VCaP (cell line): ENCODE results near the gene DCAF11.
A peak's percentile ranks its signal among the peaks of the same experiment; 100 is the strongest.

Experiments used
- H3K27ac ChIP-seq: fragments of 450-650 bp; 2 replicates; pipeline ENCODE4 v1.5.1; 2017
- CTCF ChIP-seq: fragments of 450-650 bp; conservative IDR thresholded peaks from 2 replicates; pipeline ENCODE4 v1.5.1; 2017; ENCODE audit warnings: mild to moderate bottlenecking, moderate library complexity

DCAF11 gene

DNA sequence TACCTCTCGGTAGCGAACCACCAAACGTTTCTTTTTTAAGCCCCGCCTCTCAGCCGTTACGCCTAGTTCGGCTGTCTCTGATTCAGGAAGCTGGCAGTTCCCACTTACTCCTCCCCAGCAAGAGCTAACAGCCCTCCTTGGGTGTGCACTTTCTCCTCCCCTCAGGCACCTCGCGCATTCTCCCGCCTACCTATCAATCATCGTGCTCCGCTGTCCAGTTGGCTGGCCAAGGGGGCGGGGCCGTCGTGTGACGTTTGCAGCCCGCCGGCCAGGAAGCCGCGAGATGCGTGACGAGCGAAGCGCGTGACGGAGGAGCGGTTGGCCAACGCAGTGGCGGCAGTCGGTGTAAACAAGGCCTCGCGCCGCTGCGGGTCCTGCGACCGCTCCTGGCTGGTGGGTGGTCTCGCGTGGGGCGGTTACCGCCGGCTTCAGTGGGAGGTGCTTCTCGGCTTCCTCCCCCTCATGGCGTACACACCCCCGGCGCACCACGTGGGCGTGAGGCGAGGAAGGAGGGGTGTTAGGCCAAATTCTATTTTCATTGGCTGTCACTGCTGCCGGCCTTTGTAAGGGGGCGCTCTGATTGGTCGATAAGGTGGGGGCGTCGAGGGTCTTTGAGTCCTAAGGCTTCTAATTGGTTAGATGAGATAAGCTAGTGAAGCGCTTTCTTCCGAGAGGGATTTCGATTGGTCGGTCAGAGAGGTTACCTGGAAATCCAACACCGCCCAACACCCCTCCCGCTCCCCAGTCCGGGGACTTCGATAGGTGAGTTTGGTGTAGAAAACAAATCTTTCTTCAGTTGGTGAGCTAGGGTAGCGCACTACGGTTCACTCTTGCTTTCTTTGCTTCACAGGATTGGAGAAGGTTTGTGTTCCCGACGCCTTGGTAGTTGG is at the start of gene DCAF11, which contains the start of gene NRL:
Gene DCAF11, plus strand, starts transcription at position 246 of the 890 bp plus-strand sequence. CDS start 818 bp downstream, outside the sequence.
Gene NRL, minus strand, starts transcription at position 418 of the 890 bp plus-strand sequence. CDS start 32,101 bp downstream, outside the sequence.
- H3K27ac ChIP-seq: peak within 1 kb of the TSS; percentile 95
- TF ChIP-seq CTCF: no peak

DNA sequence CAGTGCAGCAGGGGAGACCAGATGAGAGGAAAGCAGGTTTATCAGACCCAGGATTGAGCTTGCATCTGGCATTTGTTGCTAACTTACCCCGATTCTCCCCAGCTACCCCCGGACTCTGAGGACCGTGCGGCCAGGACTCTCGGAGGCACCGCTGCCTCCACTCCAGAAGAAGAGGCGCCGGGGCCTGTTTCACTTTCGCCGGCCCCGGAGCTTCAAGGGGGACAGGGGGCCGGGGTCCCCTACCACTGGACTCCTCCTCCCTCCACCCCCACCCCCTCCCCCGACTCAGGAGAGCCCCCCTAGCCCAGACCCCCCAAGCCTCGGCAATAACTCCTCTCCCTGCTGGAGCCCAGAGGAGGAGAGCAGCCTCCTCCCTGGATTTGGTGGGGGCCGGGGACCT is 49.7 kb upstream of the DCAF11 start:
- no peak for TF ChIP-seq CTCF
- H3K27ac ChIP-seq: no peak overlapping the region

GRCh38 chr14:24065408-24065807 is 49.2 kb upstream of the DCAF11 start:
- TF ChIP-seq CTCF: no peak
- H3K27ac ChIP-seq: no peak overlapping the region

DNA sequence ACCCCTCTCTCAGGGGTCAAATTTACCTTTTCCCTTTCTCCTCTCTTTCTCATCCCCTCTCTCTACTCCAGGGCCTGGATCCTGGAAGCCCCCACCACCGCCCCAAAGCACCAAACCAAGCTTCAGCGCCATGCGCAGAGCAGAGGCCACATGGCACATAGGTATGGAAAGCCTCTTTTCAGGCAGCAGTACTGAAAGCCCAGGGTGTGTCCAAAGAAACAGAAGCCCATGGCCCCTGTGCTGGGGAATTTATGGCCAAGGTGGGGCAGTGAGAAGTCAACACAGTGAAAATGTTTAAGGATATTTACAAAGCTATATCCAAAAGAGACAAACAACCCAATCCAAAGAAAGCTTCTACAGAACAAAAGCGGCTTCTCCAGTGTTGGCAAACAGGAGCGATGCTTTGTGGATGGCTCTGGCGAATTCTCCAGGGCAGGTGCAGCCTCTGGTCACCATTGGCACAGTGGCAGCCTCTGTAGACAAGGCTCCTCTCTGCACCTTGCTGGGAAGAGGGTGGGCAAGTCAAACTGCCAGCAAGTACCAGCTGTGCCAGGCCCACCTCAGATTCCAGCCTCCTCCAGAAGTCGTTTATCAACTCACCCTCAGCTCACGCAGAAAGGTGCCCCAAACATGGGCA is 48.0 kb upstream of the DCAF11 start:
- TF ChIP-seq CTCF: no peak
- no peak overlapping the region for H3K27ac ChIP-seq

DNA sequence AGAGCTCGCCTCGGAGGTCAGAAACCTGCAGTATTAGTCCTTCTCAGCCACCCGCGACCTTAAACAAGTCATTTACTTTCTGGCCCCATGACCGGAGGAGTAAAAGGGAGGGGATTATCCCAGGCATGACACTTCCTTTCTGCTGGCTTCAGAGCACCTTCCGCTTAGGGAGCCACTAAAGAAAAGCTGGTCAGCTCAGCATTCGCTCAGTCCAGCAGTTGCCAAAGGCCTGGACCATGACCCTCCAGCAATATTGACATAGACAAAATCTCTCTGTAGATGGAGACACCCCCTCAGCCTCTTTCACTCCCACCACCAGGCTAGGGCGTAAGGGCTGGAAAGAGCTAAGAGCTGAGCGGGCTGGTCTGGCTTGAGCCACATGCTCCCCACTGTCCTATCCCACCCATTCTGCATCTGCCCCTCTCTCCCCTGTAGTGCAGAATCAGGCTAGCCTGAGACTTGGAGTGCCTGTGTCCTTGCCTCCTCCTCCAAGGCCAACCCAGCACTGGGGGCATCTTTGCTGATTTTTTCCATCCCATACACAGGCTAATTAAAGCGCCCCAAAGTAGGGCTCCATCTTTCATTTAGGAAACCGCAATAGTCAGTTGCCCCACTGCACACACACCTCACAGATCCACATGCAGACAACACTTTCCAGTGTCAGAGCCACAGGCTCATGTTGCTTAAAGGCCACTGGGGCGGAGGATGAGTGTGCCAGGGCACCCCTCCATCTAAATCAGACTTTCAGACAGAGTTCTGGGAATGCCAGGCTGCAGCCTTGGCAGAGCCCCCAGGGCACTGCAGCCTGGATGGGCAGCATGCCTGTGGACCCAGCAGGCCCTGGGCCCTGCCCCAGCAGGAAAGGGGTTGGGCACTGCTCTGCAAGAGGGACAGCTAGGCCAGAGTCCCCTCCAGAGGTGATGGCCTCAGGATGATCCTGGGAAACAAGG is 47.2 kb upstream of the DCAF11 start:
- no peak for TF ChIP-seq CTCF
- no peak overlapping the region for H3K27ac ChIP-seq

- TF ChIP-seq CTCF: no peak
- H3K27ac ChIP-seq: no peak overlapping the region
These were observed 45.7 kb upstream of the DCAF11 start for GRCh38 chr14:24068711-24069410.
